ENCODE results near the gene PGRMC1.
"Not testable (repeated sequence)": the region's sequence is repeated elsewhere in the genome, so short reads cannot be mapped to it uniquely, and the experiment has no call there.

PGRMC1 gene

DNA sequence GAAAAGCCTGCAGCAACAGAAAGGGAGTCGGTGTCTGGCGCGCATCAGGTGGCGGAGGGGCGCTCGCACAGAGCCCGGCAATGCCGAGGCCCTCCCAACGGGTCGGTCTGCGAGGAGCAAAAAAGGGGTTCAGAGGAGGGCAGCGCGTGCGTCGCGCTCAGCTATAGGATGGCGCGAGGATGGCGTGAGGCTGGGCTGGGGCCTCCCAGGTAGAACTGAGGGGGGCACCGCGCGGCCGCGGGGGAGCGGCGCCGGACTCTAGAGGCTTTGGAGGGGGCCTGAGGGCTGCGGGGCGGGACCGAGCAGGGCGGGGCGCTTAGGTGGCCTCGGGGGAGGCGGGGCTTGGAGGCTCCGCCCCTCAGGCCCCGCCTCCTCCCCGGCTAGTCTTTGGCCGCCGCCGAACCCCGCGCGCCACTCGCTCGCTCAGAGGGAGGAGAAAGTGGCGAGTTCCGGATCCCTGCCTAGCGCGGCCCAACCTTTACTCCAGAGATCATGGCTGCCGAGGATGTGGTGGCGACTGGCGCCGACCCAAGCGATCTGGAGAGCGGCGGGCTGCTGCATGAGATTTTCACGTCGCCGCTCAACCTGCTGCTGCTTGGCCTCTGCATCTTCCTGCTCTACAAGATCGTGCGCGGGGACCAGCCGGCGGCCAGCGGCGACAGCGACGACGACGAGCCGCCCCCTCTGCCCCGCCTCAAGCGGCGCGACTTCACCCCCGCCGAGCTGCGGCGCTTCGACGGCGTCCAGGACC, at the start of gene PGRMC1:
Gene PGRMC1, plus strand, starts transcription at position 414 of the 751 bp plus-strand sequence. Its CDS starts 79 bp downstream, at position 493.
- peak; percentile 58 for DNase-seq

DNA sequence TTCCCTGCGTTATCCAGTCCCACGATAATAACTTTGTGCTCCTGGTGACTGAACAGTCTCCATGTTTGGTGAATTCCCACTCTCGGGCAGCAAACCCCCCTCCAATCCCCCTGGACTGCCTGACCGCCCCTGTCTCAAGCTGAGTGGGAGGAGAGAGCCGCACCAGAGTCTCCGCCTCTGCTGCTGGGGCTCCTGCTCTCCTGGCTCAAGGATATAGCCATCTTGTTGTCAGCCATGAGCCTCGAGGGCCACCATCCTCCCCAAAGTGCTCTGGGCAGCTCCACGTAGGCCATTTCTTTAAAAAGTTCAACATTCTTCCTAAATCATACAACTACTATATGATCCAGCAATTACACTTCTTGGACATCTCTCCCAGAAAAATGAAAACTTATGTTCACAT, 49.3 kb upstream of the PGRMC1 start:
- DNase-seq = no peak

DNA sequence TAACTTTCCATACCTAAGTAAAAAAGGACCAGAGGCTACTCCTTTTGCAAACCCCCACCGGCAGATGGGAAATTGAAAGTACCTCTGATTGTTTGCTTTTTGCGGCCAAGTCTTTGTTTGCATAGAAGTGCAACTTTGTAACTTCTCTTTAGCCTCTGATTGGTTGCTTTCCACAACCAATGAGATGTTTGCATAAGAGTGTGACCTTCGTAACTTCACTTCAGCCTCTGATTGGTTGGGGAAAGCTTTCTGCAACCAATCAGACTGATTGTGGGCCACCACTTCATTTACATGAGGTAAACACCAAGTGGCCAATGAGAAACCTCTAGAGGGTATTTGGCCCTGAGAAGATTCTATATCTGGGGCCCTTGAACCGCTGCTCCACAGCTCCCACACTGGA, 48.8 kb upstream of the PGRMC1 start:
- DNase-seq = no peak

DNA sequence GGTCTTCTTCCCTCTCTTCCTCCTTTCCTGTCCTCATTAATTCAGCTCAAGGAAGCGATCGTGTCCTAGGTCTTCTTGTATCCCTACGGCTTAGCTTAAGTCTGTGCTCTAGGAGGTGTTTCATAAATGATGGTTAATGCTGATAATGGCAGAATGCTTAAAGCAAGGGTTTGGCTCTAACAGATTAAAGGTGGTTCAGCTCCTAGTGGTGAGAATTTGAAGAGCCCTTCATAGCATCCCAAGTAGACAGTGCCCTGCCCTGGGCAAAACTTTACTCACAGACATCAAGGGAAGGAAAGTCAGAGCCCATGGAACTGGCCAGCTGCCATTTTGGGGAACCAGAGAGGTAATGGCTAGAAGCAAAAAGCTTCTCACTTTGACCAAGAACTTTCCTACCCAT, 47.0 kb upstream of the PGRMC1 start:
- DNase-seq = no peak

DNA sequence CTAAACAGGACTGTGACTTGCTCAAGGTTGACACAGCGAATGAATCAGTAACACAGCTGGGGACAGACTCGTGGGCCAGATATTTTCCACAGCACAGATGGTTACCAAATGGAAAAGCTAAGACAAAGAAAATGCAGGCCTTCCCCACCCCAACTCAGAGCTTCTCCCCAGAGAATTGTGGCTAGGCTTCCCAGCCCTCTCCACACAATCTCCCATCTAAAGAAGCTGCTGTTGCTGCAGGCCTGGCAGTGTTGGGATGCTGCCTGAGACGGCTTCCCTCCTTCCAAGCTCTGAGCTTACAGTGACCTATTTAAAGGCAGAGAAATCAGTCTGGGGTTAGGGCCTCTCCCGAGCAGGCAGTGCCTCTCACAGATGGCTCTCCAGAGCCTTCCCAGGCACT, 46.5 kb upstream of the PGRMC1 start:
- no peak for DNase-seq

DNA sequence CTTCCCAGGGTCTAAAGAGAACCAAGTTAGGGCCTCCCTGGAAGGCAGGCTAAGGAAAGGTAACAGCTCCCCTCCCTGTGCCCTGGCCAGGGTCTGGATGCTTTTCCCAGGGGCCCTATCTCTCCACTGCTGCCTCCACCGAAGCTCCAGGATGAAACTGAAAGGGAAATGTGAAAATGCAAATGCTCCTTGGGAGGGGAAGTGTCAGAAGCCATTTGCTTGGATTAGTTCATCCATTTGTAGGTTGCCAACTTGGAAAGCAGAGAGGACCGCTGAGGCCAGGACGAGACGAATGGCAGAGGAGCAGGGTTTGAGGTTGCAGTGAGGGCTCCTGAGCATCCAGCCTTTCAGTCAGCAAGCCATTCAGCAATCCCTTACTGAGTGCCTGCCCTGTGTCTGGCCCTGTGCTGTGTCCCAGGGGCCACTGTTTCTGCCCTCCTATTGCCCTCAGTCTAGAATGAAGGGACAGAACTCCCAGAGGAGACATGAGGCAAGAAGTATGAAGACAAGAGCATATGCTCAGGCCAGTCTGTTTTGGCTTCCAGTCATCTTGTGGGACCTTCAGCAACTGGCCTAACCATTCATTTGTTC, 45.9 kb upstream of the PGRMC1 start:
- no peak for DNase-seq

DNA sequence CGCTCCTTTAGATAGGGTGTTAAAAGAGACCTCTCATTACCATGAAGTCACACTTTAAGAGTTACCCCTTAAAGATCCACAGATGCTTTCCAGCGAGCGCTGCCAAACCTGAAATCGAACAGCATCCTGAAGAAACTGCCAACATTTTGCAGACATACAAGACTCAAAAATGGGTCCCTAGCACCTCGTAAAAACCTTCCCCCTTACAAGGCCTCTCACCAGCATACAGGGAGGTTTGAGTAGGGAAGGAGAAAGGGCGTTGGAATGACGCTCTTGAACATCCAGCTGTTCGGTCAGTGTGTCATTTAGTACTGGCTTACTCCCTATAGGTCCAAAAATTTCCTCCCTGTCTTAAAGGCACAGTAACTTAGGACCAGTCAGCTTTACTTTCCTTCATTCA, 45.3 kb upstream of the PGRMC1 start:
- no peak for DNase-seq

DNA sequence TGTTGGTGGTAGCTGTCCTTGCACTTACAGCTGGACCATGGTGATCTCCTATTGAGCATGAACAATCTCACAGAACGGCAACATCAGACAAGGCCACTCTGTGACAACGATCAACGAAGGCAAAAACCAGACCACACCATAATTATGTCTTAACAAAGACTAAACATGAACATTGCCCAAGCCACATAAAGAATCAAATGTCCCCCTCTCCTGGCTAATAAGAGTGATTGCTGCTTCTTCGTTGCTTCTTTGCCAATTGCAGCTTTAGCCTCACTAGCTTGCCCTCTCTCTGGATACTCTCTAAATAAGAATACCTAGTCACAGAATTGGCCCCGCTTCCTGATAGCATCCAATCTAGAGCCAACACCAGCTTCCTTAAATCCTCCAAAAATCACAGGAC, 41.5 kb upstream of the PGRMC1 start:
- DNase-seq = no peak

DNA sequence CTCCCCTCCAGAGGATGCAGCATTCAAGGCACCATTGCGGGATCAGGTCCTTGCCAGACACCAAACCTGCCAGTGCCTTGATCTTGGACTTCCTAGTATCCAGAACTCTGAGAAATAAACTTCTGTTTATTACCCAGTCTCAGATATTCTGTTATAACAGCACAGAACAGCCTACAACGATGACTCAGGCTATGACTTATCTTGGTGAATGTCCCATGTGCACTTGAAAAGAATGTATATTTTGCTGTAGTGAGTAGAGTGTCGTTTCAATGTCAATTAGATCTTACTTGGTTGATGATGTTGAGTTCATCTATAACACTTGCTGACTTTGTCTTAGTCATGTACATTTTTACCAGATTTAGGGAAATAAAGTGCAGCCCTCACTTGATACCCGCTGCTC, 34.5 kb upstream of the PGRMC1 start:
- no peak for DNase-seq

DNA sequence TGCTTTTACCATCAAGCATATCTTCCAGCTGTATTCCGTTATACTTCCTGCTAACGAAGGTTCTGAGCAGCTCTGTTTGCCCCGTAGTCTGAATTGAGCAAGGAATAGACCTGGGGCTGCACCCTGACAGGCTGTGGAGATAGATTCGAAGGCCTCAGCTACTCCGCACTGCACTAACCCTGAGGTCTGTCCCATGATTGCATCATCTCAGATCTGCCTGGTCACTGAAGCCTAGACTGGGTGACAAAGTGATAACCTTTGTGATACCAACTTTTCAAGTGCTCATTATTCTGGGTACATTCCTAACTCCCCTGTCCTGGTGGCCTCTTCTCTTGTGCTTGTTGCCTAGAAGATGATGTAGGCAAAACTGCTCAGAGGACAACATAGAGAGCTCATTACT, 29.9 kb upstream of the PGRMC1 start:
- no peak for DNase-seq

DNA sequence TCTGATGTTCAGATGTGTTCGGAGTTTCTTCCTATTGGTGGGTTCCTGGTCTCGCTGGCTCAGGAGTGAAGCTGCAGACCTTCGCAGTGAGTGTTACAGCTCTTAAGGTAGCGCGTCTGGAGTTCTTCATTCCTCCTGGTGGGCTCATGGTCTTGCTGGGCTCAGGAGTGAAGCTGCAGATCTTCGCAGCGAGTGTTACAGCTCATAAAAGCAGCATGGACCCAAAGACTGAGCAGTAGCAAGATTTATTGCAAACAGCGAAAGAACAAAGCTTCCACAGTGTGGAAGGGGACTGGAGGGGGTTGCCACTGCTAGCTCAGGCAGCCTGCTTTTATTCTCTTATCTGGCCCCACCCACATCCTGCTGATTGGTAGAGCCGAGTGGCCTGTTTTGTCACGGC, 28.6 kb upstream of the PGRMC1 start:
- not testable (repeated sequence) for DNase-seq

DNA sequence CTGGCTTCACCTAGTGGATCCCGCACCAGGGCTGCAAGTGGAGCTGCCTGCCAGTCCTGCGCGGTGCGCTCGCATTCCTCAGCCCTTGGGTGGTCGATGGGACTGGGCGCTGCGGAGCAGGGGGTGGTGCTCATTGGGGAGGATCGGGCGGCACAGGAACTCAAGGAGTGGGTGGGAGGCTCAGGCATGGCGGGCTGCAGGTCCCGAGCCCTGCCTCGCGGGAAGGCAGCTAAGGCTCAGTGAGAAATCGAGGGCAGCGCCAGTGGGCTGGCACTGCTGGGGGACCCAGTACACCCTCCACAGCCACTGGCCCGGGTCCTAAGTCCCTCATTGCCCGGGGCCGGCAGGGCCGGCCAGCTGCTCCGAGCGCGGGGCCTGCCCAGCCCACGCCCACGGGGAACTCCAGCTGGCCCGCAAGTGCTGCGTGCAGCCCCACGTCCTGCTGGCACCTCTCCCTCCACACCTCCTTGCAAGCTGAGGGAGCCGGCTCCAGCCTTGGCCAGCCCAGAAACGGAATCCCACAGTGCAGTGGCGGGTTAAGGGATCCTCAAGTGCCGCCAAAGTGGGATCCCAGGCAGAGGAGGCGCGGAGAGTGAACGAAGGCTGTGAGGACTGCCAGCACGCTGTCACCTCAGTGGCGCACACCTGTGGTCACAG, 27.6 kb upstream of the PGRMC1 start:
- DNase-seq = no peak

DNA sequence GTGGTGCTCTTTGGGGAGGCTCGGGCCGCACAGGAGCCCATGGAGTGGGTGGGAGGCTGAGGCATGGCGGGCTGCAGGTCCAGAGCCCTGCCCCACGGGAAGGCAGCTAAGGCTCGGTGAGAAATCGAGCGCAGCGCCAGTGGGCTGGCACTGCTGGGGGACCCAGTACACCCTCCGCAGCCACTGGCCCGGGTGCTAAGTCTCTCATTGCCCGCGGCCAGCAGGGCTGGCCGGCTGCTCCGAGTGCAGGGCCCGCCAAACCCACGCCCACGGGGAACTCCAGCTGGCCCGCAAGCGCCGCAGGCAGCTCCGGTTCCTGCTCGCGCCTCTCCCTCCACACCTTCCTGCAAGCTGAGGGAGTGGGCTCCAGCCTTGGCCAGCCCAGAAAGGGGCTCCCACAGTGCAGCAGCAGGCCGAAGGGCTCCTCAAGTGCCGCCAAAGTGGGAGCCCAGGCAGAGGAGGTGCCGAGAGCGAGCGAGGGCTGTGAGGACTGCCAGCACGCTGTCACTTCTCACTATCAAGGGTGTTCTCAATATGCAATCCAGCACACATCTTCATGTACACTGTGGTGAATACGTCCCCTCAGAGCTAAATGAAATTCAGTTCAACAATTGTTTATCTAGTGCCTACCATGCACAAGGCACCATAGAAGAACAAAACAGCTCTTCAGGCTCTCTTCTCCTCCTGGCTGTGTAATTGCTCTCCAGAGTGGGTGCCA, 25.0 kb upstream of the PGRMC1 start:
- DNase-seq = not testable (repeated sequence)

DNA sequence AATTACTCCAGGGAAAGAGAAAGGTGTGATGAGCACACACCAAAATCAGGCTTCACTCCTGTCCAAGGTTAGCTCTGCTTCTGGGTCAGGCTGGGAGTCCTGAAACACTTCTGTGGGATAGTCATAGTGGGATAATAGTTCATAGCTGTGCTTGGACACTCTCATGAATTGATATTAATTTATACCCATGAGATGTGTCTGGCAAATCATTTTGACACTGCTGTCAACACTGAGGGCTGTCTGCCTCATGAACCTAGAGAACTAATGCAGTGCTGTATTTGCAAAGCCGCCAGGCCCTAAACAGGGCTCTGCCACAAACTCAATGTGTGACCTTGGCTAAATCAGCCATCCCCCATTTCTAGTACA, 24.5 kb upstream of the PGRMC1 start:
- DNase-seq = no peak

DNA sequence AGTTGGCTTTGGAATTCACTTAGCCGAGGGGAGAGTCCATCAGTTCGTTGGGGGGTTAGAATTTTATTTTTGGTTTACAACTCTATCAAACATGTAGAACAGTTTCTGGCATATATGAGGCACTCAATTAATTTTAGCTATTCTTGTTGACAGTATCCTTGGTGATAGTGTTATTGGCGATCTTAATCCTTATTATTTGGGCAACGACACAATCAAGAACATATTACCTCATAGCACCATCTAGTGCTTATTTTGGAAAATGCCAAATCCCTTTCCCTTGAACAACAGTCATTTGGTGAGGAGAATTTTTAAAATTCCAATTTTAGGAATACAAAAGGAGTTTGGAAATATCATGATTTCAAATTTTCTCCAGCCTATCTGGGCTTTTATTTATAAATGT, 17.9 kb upstream of the PGRMC1 start:
- no peak for DNase-seq

DNA sequence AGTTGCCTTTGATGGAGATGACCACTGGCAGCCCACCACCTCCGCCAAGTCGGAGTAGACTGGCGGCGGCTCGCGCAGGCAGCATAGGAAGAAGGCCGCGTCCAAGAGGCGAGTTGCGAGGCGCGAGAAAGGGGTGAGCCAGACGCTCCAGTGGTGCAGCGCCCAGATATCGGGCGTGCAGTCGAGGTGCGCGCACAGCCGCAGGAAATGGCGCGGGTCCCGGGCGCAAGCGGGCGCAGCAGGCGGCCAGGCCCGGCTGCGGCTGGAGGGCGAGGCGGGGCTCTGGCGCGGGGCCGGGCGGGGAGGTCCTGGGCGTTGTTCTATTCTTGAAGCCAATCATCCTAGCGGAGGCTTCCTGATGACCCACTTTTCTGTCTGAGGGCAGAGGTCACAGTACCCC, 13.2 kb upstream of the PGRMC1 start:
- no peak for DNase-seq

DNA sequence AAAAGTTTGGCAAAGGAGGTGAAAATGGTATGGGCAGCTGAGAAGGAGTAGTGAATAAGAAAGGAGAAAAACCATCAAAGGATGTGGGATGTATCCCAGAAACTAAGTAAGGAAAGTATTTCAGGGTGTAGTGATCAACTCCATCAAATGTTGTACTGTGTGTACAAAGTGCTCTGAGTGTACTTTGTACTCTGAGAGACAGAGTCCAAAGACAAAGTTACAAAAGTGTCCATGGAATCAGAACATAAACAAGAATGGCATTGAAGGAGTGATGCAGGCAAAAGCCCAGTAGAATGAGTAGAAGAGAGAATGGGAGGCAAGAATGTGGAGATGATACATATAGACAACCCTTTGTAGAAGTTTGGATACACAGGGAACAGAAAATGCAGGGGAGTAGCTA, 12.3 kb upstream of the PGRMC1 start:
- no peak for DNase-seq

DNA sequence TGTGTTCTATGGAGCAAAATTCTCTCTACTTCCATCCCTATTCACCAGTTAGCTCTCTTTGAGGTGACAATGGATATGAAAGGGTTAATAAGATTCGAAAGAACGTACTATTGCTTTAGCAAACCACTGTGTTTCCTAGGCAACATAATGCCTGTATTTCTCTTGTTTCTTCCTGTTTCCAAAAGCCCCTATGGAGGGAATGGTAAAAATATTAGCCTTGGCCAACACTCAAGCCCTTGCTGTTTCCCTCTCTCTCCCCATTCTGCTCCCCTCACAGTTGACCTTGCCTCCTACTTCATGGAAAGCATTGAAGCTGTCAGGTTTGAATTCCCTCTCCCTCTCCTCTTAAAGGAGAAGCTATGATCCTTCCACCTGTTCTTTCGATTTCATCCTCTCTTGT, 9.6 kb upstream of the PGRMC1 start:
- DNase-seq = no peak

DNA sequence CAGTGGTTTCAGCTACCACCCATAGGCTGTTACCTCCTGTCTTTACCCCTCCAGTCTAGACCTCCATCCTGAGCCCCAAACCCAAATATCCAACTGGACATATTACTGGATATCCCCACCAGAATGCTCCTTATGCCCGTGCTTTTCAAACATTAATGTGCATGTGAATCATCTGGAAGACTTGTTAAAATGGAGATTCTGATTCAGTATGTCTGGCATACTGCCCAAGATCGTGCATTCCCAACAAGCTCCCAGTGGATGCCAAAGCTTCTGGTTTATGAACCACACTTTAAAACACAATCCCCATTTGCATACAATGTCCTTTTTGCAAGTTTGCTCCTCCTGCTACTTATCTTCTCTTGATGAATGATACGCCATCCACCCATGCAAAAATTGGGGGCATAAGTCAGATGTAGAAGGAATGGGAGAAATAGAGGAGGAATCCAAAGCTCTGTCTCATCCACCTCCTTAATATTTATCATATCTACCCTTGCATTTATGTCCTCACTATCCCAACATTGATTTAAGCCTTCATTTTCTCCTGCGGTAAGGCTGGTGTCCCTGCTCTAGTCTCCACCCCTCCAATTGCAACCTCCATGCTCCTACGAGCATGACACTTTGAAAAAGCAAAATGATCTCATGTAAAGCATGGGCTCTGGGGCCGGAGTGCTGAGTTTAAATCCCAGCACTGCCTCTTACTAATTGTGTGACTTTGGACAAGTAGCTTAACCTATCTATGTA, 7.4 kb upstream of the PGRMC1 start:
- no peak for DNase-seq

DNA sequence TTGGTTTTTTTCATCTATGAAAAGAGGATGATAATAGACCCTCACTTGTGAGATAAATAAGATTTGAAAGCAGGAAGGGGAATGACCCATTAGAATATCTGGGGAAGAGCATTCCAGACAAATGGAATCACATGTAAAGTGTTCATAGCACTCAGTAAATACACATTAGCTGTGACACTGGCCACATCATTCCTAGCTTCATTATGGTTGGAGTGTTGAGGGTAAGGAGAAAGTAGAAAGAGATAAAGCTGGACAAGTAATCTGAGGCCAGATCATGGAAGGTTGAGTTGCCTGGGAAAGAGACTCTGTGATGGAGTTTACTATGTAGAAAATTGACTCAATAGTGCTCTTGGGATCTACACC, 6.9 kb upstream of the PGRMC1 start:
- no peak for DNase-seq

DNA sequence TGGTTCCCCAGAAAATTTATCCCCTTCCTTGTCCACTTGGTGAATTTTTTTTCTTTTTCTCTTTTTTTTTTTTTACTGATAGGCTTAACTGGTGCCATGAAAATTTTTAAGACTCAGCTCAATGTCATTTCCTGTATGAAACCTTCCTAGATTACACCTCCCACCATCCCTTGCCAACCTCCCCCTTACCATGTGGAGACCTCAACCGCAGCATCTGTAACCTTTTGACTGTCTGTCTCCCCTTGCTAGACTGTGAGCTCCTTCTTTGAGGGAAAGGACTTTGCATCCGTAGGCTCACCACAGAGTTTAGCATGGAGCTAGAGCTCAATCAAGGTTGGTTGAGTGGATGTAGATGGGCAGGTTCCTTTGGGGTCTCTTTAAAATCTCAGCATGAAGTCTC, 5.2 kb upstream of the PGRMC1 start:
- DNase-seq = no peak

DNA sequence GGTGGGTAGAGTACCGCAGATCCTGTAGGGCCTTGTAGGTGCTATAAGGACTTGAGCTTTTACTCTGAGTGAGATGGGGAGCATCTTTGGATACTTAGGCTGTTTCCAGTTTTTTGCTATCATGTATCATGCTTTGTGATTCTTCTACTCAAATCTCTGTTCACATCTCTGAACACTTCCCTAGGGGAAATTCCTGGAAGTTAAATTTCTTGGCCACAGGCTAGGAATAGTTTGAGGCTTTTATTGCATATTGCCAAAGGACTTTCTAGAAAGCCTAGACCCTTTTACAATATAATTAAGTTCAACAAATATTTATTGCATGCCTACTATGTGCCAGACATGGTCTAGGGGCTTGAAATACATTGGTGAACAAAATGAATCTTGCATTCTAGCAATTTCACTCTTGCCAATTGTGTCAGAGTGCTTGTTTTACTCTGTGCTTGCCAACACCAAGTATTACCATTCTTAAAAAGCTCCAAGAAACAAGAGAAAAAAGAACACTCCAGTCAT, 4.1 kb upstream of the PGRMC1 start:
- no peak for DNase-seq

DNA sequence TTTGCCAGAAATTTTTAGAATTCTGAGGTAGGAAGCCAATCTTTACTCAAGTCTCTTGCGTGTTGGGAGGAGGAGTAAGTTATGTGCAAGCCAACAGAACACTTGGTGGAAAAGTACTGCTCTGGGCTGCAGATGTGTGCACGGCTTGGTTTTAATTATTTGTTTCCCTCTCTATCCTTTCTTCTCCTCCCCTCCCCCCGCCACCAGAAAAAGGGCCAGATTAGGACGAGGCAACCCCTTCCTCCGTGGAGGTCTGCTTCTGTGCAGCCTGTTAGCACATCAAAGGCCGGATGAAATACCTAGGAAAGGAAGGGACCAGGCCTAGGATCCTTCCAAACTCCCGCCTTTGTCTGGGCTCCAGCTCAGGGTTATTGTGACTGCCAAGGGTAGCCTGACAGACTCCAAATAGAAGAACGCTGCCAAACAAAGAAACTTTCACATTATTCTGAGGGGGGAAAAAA, 1.0 kb upstream of the PGRMC1 start:
- DNase-seq = no peak

Measured in activated T-cell treated with anti-CD3 and anti-CD28 coated beads for 4 hours (primary cell).